Tibial artery (tissue), 4 donors: ENCODE data around the gene AGAP1.

Experiments
- DNase-seq, 2 donors: peaks; one replicate each; pipeline ENCODE4 v3.0.0-alpha.2; 2019
- H3K27ac ChIP-seq, 2 donors: fragments of 200-600 bp; sonication (generic) in 1 of 2; 1 replicate in 1 of 2; 2 replicates in 1 of 2; pipeline ENCODE4 v1.5.1; 2018 to 2019; ENCODE audit warnings: mild to moderate bottlenecking in 1 of 2
- H3K27me3 ChIP-seq, 2 donors: fragments of 200-600 bp; sonication (generic) in 1 of 2; one replicate each; pipeline versions ENCODE4 v1.5.1 to v1.6.0; 2016 to 2019
- H3K36me3 ChIP-seq, 3 donors: fragments of 200-600 bp; sonication (generic) in 2 of 3; one replicate each; pipeline ENCODE4 v1.5.1; 2016 to 2019; ENCODE audit warnings: mild to moderate bottlenecking in 2 of 3
- H3K4me1 ChIP-seq, 4 donors: fragments of 200-600 bp; sonication (generic) in 2 of 4; 1 replicate in 3 of 4; 2 replicates in 1 of 4; pipeline ENCODE4 v1.5.1; 2016 to 2019
- H3K4me3 ChIP-seq, 2 donors: fragments of 200-600 bp; sonication (generic) in 1 of 2; 1 replicate in 1 of 2; 2 replicates in 1 of 2; pipeline ENCODE4 v1.5.1; 2018 to 2019; ENCODE audit warnings: mild to moderate bottlenecking in 2 of 2
- H3K9me3 ChIP-seq, 3 donors: fragments of 200-600 bp; sonication (generic) in 1 of 3; one replicate each; pipeline ENCODE4 v1.5.1; 2016 to 2019
- intact Hi-C: fragments of 100-400 bp; cut with DNase I; formaldehyde crosslinking; loops from one replicate; pipeline ENCODE4 v1.15.0; 2023; ENCODE audit warnings: low total_unique reads
- TF ChIP-seq, protein P1 (sequence below), 2 experiments: fragments of 200-600 bp in 1 of 2; fragments of 450-650 bp in 1 of 2; IDR thresholded peaks; one replicate each; pipeline ENCODE4 v1.5.1; 2017 to 2019; ENCODE audit warnings: antibody characterized with exemption in 2 of 2, mild to moderate bottlenecking in 1 of 2, moderate library complexity in 1 of 2

AGAP1 gene

DNA sequence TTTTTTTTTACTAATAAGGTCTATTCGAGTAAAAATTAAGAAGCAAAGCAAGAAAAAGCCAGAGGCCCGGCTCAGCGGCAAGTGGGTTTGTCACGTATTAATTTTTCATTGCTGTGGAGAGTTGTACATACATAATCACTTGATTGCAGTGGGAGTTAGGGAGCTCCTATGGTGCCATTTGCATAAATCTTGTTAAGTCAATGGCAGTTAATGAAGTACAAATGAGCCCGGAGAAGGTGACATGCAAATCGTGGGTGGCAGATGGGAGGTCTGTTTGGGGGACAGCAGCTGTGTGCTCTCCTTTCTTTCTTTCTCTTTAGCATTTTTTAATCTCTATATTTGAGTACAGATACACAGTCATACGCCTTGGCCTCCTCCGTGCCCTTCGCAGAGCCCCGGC lies 317.0 kb downstream of the AGAP1 start:
- no peak overlapping the region for H3K4me3 ChIP-seq
- DNase-seq, result no peak
- peaks cover 17 to 73% (median 43%) of the 10 kb centered on the region in 3 donors for H3K36me3 ChIP-seq
- no peak overlapping the region for H3K27ac ChIP-seq
- TF ChIP-seq, protein P1, sequence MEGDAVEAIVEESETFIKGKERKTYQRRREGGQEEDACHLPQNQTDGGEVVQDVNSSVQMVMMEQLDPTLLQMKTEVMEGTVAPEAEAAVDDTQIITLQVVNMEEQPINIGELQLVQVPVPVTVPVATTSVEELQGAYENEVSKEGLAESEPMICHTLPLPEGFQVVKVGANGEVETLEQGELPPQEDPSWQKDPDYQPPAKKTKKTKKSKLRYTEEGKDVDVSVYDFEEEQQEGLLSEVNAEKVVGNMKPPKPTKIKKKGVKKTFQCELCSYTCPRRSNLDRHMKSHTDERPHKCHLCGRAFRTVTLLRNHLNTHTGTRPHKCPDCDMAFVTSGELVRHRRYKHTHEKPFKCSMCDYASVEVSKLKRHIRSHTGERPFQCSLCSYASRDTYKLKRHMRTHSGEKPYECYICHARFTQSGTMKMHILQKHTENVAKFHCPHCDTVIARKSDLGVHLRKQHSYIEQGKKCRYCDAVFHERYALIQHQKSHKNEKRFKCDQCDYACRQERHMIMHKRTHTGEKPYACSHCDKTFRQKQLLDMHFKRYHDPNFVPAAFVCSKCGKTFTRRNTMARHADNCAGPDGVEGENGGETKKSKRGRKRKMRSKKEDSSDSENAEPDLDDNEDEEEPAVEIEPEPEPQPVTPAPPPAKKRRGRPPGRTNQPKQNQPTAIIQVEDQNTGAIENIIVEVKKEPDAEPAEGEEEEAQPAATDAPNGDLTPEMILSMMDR (IDR thresholded peaks at IDR 0.05), result no peak
- no peaks in the 10 kb centered on the region for H3K9me3 ChIP-seq
- H3K4me1 ChIP-seq, result no peaks in the 10 kb centered on the region
- H3K27me3 ChIP-seq, result no peaks in the 10 kb centered on the region
- intact Hi-C loops, result no loop called here

DNA sequence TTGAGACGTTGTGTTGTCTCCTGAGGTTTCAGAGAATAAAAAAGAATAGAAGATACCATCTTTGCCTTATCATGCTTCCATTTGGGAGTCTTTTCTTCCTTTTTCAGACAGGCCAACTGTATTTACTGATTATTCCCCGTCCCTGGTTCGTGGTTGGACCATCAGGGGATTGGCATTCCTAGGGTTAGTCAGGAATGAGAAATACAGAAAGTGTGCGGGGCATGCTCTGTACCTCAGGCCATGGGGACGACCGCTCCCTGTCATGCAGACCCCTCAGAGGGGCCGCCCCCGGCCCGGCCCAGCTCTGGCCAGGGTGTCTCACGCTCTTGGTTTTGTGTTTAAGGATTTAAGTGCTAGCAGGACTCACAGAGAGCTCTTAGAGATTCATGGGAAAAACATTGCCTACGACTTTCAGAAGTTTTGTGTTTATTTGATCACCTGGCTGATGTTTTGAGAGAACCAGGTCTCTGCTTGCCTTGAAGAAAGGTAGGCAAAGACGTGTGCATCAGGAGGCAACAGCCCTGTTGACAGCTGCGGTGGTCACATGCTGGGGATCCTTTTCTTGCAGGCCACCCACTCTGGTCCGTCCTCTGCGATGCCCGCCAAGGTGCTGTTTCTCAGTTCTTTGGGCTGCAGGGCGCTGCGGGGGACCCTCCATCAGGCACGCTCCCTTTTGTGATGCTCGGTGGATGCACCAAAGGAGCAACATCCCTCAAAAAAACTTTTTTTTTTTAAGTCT lies 317.8 kb downstream of the AGAP1 start:
- Histone ChIP-seq H3K4me1 (peaks cover 0 to 3% (median 1%) of the 10 kb centered on the region in 4 donors), H3K27me3 (no peaks in the 10 kb centered on the region), H3K4me3 (no peak overlapping the region), H3K27ac (no peak overlapping the region), H3K36me3 (peaks cover 17 to 73% (median 43%) of the 10 kb centered on the region in 3 donors), H3K9me3 (no peaks in the 10 kb centered on the region)
- DNase-seq, result no peak
- TF ChIP-seq, protein P1 (IDR thresholded peaks at IDR 0.05), result no peak
- intact Hi-C loops, result no loop called here

DNA sequence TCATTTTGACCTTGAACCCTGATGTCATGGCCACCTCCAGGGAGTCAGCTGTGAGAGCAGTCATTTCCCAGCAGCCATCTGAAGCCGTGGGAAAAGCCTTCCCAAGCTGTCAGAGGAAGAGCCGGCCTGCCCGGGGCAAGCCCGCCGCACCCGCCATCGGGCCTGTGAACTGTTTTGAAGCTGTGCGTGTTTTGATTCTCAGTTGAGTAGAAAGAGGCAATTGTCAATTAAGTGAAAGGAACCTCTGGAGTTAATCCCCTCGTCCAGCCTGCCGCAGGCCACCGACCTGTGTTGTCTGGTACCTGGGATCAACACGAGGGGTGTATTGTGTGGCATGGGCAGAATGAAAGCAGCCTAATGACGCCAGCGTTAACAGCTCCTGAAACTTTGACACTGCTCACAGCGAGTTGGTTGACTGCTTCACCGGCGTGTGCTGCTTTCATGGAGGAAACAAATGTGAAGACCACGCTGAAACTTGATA lies 318.4 kb downstream of the AGAP1 start:
- H3K36me3 ChIP-seq, result peaks cover 17 to 68% (median 39%) of the 10 kb centered on the region in 3 donors
- peaks cover 0 to 8% (median 6%) of the 10 kb centered on the region in 4 donors for H3K4me1 ChIP-seq
- H3K27ac ChIP-seq, result no peak overlapping the region
- no peaks in the 10 kb centered on the region for H3K27me3 ChIP-seq
- TF ChIP-seq, protein P1 (IDR thresholded peaks at IDR 0.05), result no peak
- no peaks in the 10 kb centered on the region for H3K9me3 ChIP-seq
- no peak overlapping the region for H3K4me3 ChIP-seq
- intact Hi-C loops, result no loop called here
- DNase-seq, result no peak

DNA sequence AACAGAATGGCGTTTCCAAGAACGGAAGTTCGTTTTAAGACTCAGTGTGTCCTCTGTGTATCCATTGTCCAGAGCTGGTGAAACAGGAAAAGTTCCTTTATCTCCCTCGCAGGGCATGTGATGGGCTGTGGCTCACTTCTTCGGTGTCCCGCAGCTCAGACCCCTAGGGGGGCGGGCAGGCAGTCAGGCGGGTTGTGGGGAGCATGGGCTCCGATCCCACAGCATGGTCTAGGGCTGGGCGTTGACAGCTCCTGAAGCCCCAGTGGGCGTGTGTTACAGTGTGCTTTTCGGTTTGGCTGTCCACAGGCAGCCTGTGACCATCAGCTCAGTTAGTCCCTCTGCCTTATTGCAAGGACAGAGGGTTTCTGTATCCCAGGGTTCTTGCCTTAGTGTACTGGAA lies 319.6 kb downstream of the AGAP1 start:
- Histone ChIP-seq H3K4me1 (peaks cover 0 to 13% (median 8%) of the 10 kb centered on the region in 4 donors), H3K27ac (no peak overlapping the region), H3K36me3 (peaks cover 17 to 56% (median 36%) of the 10 kb centered on the region in 3 donors), H3K9me3 (no peaks in the 10 kb centered on the region), H3K27me3 (no peaks in the 10 kb centered on the region), H3K4me3 (no peak overlapping the region)
- no peak for DNase-seq
- TF ChIP-seq, protein P1 (IDR thresholded peaks at IDR 0.05), result no peak
- intact Hi-C loops, result no loop called here

DNA sequence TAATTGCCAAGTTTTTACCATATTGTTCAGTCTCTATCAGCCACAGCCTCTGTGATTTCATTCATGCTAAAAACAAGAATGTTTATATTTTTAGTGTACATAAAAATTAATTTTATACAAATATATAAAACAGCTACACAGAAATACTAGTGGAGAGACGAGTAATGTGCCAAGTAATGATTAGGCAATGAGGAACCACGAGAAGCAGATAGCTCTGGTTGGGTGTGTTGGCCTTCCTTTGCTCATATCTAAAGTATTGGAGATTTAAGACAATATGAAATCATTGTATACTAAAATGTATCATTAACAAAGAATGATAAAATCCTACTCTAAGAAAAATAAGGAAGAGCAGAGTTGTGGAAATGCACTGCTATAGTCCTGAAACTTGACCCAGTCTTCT lies 326.7 kb downstream of the AGAP1 start:
- H3K27ac ChIP-seq, result no peak overlapping the region
- H3K27me3 ChIP-seq, result no peaks in the 10 kb centered on the region
- intact Hi-C loops, result no loop called here
- peaks cover 0 to 6% (median 0%) of the 10 kb centered on the region in 3 donors for H3K36me3 ChIP-seq
- peaks cover 0 to 13% (median 8%) of the 10 kb centered on the region in 4 donors for H3K4me1 ChIP-seq
- no peak overlapping the region for H3K4me3 ChIP-seq
- no peaks in the 10 kb centered on the region for H3K9me3 ChIP-seq
- TF ChIP-seq, protein P1 (IDR thresholded peaks at IDR 0.05), result no peak
- DNase-seq, result no peak
